GM12875 (cell line): ENCODE measurements around the gene CFAP46.

Source experiments
- H3K4me3 ChIP-seq: one replicate; pipeline ENCODE4 v1.5.1; 2011; ENCODE audit warnings: low read depth, low read length, control low read depth
- TF ChIP-seq, protein P1 (sequence below): IDR thresholded peaks from 2 replicates; pipeline ENCODE4 v1.5.1; 2011; ENCODE audit warnings: low read depth, mild to moderate bottlenecking, control low read depth, inconsistent platforms, low read length, moderate library complexity, borderline replicate concordance; ENCODE audit not compliant: insufficient read depth

CFAP46 gene

DNA sequence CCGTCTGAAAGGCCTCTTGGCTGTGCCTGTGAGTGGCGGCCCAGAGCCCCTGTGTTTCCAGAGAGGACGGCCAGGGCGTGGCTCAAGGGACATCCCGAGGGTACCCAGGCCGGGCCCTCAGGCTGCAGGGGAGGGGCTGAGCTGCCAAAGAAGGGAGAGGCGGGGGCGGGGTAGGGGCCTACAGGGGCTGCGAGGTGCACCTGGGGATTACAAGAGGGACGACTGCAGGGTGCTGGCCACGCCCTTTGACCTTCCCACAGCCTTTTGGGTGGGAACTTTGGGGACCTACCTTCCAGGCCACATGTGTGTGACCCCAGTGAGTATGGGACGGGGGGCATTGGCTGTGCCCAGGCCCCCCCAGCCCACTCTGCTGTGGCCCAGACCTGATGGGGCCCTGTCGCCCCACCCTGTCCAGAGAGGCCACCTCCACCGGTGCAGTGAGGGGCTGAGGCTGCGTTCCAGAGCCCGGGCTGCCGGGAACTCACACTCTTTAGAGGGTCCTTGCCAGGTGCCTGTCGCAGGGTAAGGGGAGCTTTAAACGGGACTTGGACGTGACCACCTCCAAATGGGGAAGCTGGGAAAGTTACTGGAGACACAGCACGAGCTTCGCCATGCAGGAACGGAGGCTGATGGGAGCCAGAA, 137.5 kb downstream of the CFAP46 start:
- TF ChIP-seq, protein P1, sequence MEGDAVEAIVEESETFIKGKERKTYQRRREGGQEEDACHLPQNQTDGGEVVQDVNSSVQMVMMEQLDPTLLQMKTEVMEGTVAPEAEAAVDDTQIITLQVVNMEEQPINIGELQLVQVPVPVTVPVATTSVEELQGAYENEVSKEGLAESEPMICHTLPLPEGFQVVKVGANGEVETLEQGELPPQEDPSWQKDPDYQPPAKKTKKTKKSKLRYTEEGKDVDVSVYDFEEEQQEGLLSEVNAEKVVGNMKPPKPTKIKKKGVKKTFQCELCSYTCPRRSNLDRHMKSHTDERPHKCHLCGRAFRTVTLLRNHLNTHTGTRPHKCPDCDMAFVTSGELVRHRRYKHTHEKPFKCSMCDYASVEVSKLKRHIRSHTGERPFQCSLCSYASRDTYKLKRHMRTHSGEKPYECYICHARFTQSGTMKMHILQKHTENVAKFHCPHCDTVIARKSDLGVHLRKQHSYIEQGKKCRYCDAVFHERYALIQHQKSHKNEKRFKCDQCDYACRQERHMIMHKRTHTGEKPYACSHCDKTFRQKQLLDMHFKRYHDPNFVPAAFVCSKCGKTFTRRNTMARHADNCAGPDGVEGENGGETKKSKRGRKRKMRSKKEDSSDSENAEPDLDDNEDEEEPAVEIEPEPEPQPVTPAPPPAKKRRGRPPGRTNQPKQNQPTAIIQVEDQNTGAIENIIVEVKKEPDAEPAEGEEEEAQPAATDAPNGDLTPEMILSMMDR: no peak
- no peak overlapping the region for H3K4me3 ChIP-seq

DNA sequence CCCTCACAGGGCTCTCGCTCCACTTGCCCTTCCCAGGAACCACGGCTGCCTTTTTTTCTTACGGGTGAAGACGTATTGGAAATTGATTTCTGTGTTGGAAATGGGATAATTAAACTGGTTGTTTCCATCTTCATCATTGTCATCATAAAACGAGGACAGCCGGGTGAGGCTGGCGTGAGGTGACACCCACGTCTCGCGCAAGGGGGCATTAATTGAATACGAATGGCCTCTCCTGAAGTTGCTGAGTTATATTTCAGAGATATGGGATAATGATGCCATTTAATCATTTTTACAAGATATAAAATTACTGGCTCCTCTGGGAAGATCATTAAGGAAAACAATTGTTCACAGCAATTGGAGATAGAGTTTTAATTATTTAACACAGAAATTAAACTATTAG, 138.1 kb downstream of the CFAP46 start:
- TF ChIP-seq, protein P1: no peak

DNA sequence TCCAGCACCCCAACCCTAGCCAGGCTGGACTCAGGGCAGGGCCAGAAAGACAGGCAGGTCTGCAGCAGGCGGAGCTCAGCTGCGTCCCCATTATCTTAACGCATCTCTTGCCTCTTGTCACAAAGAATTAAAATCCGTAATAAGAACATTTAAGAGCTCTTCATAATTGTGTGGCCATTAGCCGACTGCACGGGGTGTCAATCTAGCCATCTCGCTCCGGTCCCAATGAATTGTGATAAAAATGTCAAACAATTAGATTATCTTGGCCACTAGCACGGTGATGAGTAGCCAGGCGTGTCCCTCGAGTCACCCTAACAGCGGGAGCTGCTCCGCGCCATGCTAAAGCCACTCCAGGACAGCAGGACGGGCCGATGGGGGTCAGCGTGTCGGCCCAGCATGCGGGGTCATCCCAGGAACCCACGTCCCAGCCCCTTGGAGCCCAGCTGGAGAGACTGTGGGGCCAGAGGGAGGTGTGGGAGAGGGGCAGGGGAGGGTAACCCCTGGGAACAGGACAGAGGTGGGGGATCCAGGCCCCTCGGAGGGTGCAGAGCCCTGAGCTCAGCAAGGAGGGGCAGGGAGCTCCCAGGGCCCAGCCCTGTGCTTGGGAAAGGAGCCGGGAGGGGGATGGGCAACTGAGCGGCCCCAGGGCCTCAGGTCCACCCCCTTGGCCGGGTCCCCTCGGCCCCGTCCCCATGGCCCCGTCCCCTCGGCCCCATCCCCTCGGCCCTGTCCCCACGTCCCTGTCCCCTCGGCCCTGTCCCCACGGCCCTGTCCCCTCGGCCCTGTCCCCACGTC, 138.8 kb downstream of the CFAP46 start:
- TF ChIP-seq, protein P1: no peak
- H3K4me3 ChIP-seq: no peak overlapping the region

More for the DNA sequence above, 138.1 kb downstream of the CFAP46 start:
- H3K4me3 ChIP-seq: no peak overlapping the region

DNA sequence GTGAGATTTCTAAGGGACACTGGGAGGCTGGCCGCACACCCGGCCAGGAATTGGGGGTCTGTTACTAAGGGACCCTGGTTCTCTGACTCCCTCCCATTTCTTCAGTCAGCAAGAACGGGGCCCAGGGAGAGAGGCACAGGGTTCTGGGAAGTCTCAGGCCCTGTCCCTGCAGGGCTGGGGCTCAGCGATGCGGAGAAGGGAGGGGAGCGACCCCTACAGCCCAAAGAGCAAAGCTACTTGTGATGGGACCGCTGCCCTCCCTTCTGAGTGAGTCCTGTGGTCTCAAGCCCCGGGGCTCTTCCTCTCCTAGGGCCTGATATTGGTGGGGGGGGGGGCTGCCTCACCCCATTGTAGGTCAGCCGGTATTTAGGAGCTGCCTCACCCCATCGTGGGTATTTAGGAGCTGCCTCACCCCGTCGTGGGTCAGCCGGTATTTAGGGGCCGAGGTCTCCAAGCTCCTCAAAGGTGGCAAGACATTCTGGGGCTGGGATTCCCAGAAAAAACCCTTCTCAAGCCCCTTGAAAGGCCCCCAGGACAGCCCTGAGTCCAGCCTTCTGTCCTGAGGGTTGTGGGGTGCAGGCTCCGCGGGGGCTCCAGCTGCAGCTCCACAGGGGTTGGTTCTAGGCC, 139.6 kb downstream of the CFAP46 start:
- TF ChIP-seq, protein P1: no peak
- no peak overlapping the region for H3K4me3 ChIP-seq

DNA sequence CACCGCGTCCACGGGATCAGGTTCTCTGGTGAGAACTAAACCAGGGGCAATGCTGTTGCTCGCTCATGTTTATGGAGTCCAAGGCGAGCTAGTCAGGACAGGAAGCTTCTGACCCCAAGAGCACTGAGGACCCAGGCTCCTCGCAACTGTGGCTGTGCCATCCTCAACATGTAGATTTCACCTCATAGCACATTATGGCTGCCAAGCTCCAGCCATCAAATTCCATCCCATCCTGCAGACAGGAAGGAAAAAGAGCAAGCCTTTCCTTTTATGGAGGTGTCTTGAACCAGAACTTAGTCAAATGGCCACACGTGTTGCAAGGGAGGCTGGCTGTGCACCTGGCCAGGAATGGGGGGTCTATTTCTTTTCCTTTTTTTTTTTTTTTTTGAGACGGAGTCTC, 140.3 kb downstream of the CFAP46 start:
- TF ChIP-seq, protein P1: no peak
- no peak overlapping the region for H3K4me3 ChIP-seq

DNA sequence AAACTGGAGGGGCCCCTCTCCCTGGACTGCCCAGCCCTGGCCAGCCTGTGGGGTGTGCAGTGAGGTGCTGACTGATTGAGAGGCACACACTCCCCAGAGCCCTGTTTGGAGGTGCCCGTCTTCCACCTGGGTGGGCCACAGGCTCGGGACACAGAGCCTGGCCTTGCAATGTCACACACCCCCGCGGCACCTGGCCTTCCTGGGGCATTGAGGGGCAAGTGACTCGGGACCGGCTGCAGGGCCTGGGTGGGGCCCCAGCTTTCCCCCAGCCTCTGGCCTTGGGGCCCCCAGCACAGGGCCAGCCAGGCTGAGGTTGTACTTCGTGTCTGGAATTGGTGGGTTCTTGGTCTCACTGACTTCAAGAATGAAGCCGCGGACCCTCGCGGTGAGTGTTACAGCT, 142.5 kb downstream of the CFAP46 start:
- TF ChIP-seq, protein P1: no peak

More for the DNA sequence above, 142.5 kb downstream of the CFAP46 start:
- no peak overlapping the region for H3K4me3 ChIP-seq
